HG03354 (cell line): ENCODE measurements around the gene RHBDL1.

Experiments
- ATAC-seq: cut with Tn5 transposase; IDR thresholded peaks from one replicate; pipeline ENCODE4 v1.9.1; 2021; ENCODE audit warnings: mild to moderate bottlenecking; ENCODE audit not compliant: unreplicated experiment, poor library complexity, severe bottlenecking

Gene RHBDL1

DNA sequence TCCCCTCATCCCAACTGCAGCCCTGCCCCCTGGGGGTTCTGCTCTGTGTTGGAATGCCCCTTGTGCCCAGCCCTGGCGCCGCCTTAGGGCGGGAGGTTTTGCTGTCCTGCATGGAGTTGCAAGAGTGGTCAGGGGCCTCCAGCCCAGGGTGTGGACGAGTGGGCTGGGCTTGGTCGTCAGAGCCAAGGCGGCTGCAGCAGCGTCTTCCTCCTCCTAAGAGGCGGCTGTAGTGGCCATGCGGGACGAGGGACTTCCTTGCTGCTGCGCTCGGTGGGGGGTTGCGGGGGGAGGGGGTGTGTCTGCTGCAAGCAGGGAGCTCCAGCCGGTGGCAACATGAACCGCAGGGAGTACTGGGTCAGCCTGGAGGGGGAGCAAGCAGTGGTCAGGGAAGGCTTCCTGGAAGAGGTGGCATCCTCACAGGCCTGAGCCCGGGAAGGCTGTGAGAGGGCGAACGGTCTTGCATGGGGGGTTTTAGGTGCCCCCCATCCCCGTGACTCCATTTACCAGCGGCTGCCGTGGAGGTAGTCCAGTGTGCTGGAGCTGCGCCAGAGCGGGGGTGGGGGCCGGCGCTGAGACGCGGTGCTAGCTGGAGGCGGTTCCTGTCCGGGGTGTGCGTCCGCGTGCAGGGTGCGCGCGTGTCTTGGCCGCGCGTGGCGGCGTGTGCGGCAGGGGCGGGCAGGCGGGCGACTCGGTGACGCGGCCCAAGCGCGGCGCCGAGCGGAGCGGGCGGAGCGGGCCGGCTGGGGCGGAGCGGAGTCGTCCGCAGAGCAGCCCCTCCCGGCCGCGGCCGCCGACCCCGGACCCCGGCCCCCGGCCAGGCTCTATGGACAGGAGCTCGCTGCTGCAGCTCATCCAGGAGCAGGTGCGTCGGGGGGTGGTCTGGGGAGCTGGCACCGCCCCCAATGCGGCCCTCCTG lies at the start of gene RHBDL1:
RHBDL1 (plus strand) TSS at position 704 of the 916 bp plus-strand sequence; CDS start at position 824, 120 bp downstream.
- no peak for ATAC-seq

- ATAC-seq, result no peak
Measured at GRCh38 chr16:625977-626765, 49.3 kb upstream of the RHBDL1 start.

DNA sequence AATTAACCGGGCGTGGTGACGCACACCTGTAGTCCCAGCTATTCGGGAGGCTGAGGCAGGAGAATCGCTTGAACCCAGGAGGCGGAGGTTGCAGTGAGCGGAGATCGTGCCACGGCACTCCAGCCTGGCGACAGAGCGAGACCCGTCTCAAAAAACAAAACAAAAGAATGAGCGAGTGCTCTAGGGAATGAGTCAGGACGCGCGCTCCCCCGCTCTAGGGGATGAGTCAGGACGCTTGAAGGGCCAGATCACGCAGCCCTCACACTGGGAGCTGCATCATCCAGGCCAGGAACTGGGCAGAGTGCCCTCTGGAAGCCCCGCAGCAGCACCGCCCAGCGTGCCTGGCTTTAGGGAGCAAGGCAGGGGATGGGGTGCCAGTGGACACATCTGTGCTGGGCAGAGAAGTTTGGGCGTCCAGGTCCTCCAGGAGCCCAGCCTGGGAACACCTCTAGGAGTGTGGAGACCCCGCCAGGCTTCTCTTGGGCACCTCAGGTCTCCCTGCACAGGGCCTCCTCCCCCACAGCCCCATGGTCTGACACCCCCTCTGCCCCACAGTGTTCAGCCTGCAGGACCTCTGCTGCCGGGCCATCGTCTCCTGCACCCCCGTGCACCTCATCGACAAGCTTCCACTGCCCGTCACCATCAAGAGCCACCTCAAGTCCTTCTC lies 48.6 kb upstream of the RHBDL1 start:
- ATAC-seq, result no peak

GRCh38 chr16:627454-628239 lies 47.8 kb upstream of the RHBDL1 start:
- ATAC-seq, result no peak

DNA sequence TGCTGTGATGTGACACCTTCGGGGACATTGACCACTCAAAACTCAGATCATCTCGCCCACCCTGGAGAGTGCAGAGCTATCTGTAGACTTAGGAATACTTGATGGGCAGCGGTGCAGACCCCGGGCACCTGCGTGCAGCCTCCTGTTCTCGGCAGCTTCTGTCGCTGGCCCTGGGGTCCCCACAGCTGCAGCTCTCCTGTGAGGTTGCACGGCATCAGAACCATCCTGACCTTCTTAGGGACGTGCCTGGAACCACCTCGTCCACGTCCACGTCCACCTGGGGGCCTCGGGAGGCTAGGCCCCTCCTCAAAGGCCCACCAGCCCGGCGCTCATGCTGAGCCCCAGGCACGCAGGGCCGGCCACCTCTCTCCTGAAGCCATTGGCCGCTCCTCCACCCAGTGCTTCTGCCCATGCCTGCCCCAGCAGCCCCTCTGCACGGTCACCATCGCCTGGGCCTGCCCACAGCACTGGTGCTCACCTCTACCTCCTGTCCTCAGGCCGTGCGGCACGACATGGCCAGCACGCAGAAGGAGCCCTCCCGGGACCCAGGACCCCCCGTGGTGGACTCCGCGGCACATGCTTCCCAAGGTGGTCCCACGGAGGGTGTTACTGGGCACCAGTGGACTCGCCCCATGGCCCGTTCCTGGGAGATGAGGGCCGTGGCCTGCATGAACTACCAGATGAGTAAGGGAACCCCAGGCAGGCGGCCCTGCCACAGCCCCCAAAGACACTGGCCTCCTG lies 47.0 kb upstream of the RHBDL1 start:
- ATAC-seq, result no peak

DNA sequence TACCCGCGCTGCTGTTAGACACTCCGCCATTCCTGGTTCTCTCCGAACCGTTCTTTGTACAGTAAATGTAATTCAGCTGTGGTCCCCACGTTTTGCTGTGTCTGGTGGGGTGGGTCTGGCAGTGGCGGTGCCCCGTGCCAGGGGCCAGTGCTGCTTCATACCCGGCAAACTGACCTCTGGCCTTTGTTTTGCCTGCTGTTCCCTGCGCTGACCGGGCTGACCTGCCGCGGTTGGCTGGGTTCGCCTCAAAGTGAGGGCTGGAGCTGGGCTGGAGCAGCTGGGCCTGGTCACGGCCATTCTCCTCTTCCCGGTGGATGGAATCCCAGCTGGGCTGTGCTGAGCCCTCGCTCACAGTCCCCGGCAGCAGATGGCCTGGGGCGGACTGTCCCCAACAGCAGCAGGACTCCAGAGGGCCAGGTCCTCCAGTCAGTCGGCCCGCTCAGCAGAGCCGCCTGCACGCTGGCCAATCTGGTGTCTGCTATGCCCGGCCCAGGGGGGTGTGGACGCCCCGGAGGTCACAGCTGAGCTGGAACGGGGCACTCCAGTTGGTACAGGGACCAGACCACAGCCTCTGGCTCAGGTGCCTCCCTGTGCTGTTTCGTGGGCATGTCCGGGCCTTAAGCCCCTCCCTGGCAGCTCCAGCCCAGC lies 46.2 kb upstream of the RHBDL1 start:
- ATAC-seq, result no peak

- ATAC-seq, result no peak
Measured at GRCh38 chr16:629833-630248, 45.6 kb upstream of the RHBDL1 start.

GRCh38 chr16:630249-630814 lies 45.1 kb upstream of the RHBDL1 start:
- ATAC-seq, result no peak

DNA sequence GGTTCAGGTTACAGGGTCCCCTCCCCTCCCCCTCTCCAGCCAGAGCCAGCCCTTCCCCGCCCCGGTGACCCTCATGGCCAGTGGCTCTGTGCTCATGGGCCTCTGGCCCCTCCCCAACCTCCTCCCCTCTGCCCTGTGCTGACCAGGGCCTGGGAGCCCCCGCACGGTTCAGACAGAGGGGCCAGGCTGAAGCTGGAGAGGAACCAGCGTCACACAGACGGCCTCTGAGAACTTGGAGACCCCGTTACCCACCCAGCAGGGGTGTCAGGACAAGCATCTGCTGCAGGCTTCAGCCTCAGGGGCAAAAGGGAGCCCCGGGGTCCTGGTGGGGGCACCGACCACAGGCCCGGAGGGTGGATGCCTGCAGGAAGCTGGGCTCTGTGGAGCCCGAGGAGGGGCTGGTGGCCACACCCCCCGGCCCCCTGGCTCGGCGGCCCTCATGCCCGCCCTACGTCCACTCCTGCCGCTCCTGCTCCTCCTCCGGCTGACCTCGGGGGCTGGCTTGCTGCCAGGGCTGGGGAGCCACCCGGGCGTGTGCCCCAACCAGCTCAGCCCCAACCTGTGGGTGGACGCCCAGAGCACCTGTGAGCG lies 44.6 kb upstream of the RHBDL1 start, which contains the start of gene WFIKKN1:
WFIKKN1 (plus strand) TSS at position 171 of the 591 bp plus-strand sequence; CDS start at position 440, 269 bp downstream.
- no peak for ATAC-seq

GRCh38 chr16:631808-632358 lies 43.6 kb upstream of the RHBDL1 start:
- no peak for ATAC-seq

DNA sequence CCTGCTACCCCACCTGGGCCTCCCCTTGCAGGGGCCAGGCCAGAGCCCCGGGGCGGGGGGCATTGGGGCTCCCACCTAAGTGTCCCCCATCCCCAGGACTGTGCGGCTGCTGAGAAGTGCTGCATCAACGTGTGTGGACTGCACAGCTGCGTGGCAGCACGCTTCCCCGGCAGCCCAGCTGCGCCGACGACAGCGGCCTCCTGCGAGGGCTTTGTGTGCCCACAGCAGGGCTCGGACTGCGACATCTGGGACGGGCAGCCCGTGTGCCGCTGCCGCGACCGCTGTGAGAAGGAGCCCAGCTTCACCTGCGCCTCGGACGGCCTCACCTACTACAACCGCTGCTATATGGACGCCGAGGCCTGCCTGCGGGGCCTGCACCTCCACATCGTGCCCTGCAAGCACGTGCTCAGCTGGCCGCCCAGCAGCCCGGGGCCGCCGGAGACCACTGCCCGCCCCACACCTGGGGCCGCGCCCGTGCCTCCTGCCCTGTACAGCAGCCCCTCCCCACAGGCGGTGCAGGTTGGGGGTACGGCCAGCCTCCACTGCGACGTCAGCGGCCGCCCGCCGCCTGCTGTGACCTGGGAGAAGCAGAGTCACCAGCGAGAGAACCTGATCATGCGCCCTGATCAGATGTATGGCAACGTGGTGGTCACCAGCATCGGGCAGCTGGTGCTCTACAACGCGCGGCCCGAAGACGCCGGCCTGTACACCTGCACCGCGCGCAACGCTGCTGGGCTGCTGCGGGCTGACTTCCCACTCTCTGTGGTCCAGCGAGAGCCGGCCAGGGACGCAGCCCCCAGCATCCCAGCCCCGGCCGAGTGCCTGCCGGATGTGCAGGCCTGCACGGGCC lies 42.8 kb upstream of the RHBDL1 start:
- ATAC-seq, result no peak

DNA sequence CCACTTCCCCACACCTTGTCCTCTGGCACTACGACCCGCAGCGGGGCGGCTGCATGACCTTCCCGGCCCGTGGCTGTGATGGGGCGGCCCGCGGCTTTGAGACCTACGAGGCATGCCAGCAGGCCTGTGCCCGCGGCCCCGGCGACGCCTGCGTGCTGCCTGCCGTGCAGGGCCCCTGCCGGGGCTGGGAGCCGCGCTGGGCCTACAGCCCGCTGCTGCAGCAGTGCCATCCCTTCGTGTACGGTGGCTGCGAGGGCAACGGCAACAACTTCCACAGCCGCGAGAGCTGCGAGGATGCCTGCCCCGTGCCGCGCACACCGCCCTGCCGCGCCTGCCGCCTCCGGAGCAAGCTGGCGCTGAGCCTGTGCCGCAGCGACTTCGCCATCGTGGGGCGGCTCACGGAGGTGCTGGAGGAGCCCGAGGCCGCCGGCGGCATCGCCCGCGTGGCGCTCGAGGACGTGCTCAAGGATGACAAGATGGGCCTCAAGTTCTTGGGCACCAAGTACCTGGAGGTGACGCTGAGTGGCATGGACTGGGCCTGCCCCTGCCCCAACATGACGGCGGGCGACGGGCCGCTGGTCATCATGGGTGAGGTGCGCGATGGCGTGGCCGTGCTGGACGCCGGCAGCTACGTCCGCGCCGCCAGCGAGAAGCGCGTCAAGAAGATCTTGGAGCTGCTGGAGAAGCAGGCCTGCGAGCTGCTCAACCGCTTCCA lies 42.0 kb upstream of the RHBDL1 start:
- ATAC-seq, result no peak

DNA sequence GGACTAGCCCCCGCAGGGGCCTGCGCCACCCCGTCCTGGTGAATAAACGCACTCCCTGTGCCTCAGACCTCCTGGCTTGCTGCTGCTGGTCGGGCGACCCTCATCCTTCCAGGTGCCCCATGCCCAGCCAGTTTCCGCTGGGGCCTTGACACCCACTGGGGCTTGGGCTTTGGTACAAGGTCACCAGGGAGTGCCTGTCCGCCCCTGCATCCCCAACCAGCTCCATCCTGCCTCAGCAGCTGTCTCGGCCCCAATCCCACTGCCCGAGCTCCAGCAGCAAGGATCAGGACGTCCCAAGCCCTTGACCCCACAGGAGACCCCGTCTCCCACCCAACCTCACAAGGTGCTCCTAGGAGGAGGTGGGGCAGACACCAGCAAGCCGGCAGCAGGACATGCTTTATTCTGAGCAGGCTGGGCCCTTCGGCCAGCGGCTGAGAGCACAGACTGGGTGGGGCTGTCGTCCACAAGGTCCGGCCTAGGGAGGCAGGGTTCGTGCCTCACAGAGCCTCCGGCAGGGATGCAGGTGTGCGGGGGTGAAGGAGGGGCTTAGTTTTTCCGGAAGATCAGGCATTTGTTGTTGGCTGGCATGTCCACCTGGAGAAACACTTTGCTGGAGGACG lies 41.3 kb upstream of the RHBDL1 start:
- no peak for ATAC-seq

GRCh38 chr16:634996-635395 lies 40.5 kb upstream of the RHBDL1 start:
- no peak for ATAC-seq

GRCh38 chr16:635573-636205 lies 39.8 kb upstream of the RHBDL1 start:
- ATAC-seq, result peak; percentile 6
